ENCODE measurements around the gene IL1RAPL1.

IL1RAPL1 gene

DNA sequence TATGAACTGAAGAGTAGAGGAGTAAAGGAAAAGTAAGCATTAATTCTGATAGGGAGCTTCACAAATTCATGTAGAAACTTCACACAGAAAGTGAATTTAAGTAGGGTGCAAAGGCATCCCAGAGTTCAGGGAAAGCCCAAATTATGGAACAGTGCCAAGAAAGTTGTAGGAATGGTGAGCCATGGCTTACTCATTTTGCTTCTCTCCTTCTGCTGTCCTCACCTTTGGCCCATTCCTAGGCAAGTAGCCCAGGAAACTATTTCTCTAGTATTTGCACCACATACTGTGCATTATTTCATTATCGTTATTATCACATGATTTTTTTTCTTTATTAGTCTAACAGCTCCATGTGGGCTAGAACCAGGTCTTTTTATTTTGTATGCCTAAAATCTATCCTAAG lies 34.9 kb upstream of the IL1RAPL1 start:
- H3K27ac ChIP-seq (replicated peaks; ENCODE audit: low read length): no peak overlapping the region
- H3K4me1 ChIP-seq (ENCODE audit: control insufficient read depth in 2 of 2, insufficient read depth in 1 of 2, low read depth in 1 of 2, low read length in 2 of 2): no peaks in the 10 kb centered on the region
- no peak overlapping the region for H4K91ac ChIP-seq (ENCODE audit: low read depth, low read length, poor library complexity)
- no peaks in the 10 kb centered on the region for H3K36me3 ChIP-seq (replicated peaks in 1 of 2; ENCODE audit: control insufficient read depth in 2 of 2, insufficient read depth in 2 of 2, low read length in 2 of 2)
- no peak overlapping the region for H2BK5ac ChIP-seq (ENCODE audit: low read length)
- no peak overlapping the region for H3K4me2 ChIP-seq (ENCODE audit: insufficient read depth, low read length, poor library complexity, severe bottlenecking)
- H3K14ac ChIP-seq (ENCODE audit: low read length): no peak overlapping the region
- H3K18ac ChIP-seq (ENCODE audit: low read length): no peak overlapping the region
- H3K9me3 ChIP-seq (replicated peaks in 1 of 2; ENCODE audit: control insufficient read depth in 2 of 2, insufficient read depth in 1 of 2, low read depth in 1 of 2, low read length in 2 of 2): no peaks in the 10 kb centered on the region
- H3K4me3 ChIP-seq (ENCODE audit: low read length in 2 of 2): no peak overlapping the region
- H3K4ac ChIP-seq (ENCODE audit: low read length): no peak overlapping the region
- H4K8ac ChIP-seq (ENCODE audit: low read depth, low read length): no peak overlapping the region
- H2AK5ac ChIP-seq (ENCODE audit: low read depth, low read length): no peak overlapping the region
- no CpG with 5 or more reads among the region's 1 CpG for WGBS, 2 donors (ENCODE audit: extremely low coverage in 2 of 2, insufficient read length in 2 of 2, insufficient replicate concordance in 1 of 2)
- no peak overlapping the region for H3K9ac ChIP-seq (ENCODE audit: low read depth, low read length, poor library complexity)
- H2AFZ ChIP-seq (ENCODE audit: low read length): no peak overlapping the region
- no peak for DNase-seq (ENCODE audit: low spot score)
- H3K23ac ChIP-seq (ENCODE audit: low read depth, low read length, poor library complexity): no peak overlapping the region
- H2BK15ac ChIP-seq (ENCODE audit: low read length): no peak overlapping the region
- no peak overlapping the region for H2BK120ac ChIP-seq (ENCODE audit: low read depth, low read length)
- no peak overlapping the region for H2BK12ac ChIP-seq (ENCODE audit: low read length)
- H3K27me3 ChIP-seq (ENCODE audit: control insufficient read depth in 3 of 3, insufficient read depth in 3 of 3, low read depth in 1 of 3, low read length in 3 of 3): no peaks in the 10 kb centered on the region
- H3K79me1 ChIP-seq (ENCODE audit: low read depth, low read length): no peaks in the 10 kb centered on the region

DNA sequence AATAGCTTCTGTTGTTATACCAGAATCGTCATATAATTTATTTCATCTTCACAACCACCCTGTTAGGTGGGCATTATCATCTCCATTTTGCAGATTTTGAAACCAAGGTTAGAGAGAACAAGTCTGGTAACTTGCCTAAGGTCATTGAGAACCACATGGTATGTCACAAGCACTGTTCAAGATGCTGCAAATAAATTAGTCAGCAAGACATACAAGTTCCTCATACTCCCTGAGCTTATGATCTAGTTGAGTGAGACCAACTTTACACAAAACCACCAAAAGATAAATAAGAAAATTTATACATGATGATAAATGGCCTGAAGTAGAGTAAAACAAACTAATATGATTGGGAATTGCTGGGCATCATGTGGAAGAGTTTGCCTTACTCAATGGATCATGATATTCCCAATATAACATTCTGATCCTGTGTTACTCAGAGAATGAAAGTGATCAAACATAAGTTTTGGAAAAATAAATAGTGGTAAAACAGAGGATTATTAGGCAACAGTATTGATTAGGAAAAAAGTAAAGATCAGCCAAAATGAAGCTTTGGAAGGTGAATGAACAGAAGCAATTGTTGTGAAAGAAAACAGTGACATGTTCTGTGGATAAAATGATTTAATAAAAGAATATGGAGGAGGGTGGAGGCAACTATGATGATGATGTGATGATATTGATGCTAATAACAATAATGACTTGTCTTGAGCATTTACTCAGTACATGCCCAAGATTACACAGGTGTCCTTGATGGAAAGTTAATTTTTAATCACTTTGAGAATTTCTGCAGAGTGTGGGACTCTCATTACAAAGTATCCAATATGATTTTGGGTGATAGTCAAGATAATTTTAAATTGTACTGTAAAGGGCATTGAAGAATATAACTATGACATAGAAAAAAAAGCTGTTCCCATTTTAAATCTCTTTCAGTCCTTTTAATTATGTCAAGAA lies 34.1 kb upstream of the IL1RAPL1 start:
- Histone ChIP-seq H4K8ac (ENCODE audit: low read depth, low read length) (no peak overlapping the region), H3K9me3 (replicated peaks in 1 of 2; ENCODE audit: control insufficient read depth in 2 of 2, insufficient read depth in 1 of 2, low read depth in 1 of 2, low read length in 2 of 2) (no peaks in the 10 kb centered on the region), H3K27me3 (ENCODE audit: control insufficient read depth in 3 of 3, insufficient read depth in 3 of 3, low read depth in 1 of 3, low read length in 3 of 3) (no peaks in the 10 kb centered on the region), H3K23ac (ENCODE audit: low read depth, low read length, poor library complexity) (no peak overlapping the region), H3K18ac (ENCODE audit: low read length) (no peak overlapping the region), H3K14ac (ENCODE audit: low read length) (no peak overlapping the region), H3K27ac (replicated peaks; ENCODE audit: low read length) (no peak overlapping the region), H2AFZ (ENCODE audit: low read length) (no peak overlapping the region), H3K79me1 (ENCODE audit: low read depth, low read length) (no peaks in the 10 kb centered on the region), H3K36me3 (replicated peaks in 1 of 2; ENCODE audit: control insufficient read depth in 2 of 2, insufficient read depth in 2 of 2, low read length in 2 of 2) (no peaks in the 10 kb centered on the region), H4K91ac (ENCODE audit: low read depth, low read length, poor library complexity) (no peak overlapping the region), H3K4me1 (ENCODE audit: control insufficient read depth in 2 of 2, insufficient read depth in 1 of 2, low read depth in 1 of 2, low read length in 2 of 2) (no peaks in the 10 kb centered on the region), H2AK5ac (ENCODE audit: low read depth, low read length) (no peak overlapping the region), H2BK12ac (ENCODE audit: low read length) (no peak overlapping the region), H3K4me3 (ENCODE audit: low read length in 2 of 2) (no peak overlapping the region), H3K4me2 (ENCODE audit: insufficient read depth, low read length, poor library complexity, severe bottlenecking) (no peak overlapping the region), H2BK5ac (ENCODE audit: low read length) (no peak overlapping the region), H2BK120ac (ENCODE audit: low read depth, low read length) (no peak overlapping the region), H2BK15ac (ENCODE audit: low read length) (no peak overlapping the region), H3K4ac (ENCODE audit: low read length) (no peak overlapping the region), H3K9ac (ENCODE audit: low read depth, low read length, poor library complexity) (no peak overlapping the region)
- WGBS, 2 donors (ENCODE audit: extremely low coverage in 2 of 2, insufficient read length in 2 of 2, insufficient replicate concordance in 1 of 2): no CpG with 5 or more reads among the region's 1 CpG
- DNase-seq (ENCODE audit: low spot score): no peak

DNA sequence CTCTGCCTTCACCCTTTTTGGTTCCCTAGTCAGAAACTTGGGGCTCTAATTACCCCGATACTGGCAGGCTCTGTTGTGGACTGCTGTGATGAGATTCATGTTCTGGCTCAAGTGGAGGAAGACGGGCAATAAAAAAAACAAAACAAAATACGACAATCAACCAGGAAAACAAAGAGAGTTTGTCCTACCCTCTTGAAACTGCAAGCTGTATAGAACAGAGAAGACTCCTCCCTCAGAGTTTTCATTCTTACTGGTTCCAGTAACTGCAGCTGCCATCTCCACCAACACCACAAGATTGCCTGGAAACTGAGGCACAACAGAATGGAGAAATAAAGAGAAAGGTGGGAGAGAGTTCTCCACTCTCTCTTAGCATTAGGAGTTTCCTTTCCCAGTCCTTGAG lies 11.1 kb upstream of the IL1RAPL1 start:
- no peak for DNase-seq (ENCODE audit: low spot score)
- Histone ChIP-seq H2BK120ac (ENCODE audit: low read depth, low read length) (no peak overlapping the region), H4K8ac (ENCODE audit: low read depth, low read length) (no peak overlapping the region), H2AK5ac (ENCODE audit: low read depth, low read length) (no peak overlapping the region), H3K79me1 (ENCODE audit: low read depth, low read length) (no peaks in the 10 kb centered on the region), H3K4me1 (ENCODE audit: control insufficient read depth in 2 of 2, insufficient read depth in 1 of 2, low read depth in 1 of 2, low read length in 2 of 2) (no peaks in the 10 kb centered on the region), H4K91ac (ENCODE audit: low read depth, low read length, poor library complexity) (no peak overlapping the region), H3K27ac (replicated peaks; ENCODE audit: low read length) (no peak overlapping the region), H3K4me3 (ENCODE audit: low read length in 2 of 2) (no peak overlapping the region), H2BK12ac (ENCODE audit: low read length) (no peak overlapping the region), H3K4ac (ENCODE audit: low read length) (no peak overlapping the region), H2BK5ac (ENCODE audit: low read length) (no peak overlapping the region), H2BK15ac (ENCODE audit: low read length) (no peak overlapping the region), H3K36me3 (replicated peaks in 1 of 2; ENCODE audit: control insufficient read depth in 2 of 2, insufficient read depth in 2 of 2, low read length in 2 of 2) (no peaks in the 10 kb centered on the region), H3K27me3 (ENCODE audit: control insufficient read depth in 3 of 3, insufficient read depth in 3 of 3, low read depth in 1 of 3, low read length in 3 of 3) (no peaks in the 10 kb centered on the region), H3K9ac (ENCODE audit: low read depth, low read length, poor library complexity) (no peak overlapping the region), H3K18ac (ENCODE audit: low read length) (no peak overlapping the region), H2AFZ (ENCODE audit: low read length) (no peak overlapping the region), H3K9me3 (replicated peaks in 1 of 2; ENCODE audit: control insufficient read depth in 2 of 2, insufficient read depth in 1 of 2, low read depth in 1 of 2, low read length in 2 of 2) (no peaks in the 10 kb centered on the region), H3K14ac (ENCODE audit: low read length) (no peak overlapping the region), H3K4me2 (ENCODE audit: insufficient read depth, low read length, poor library complexity, severe bottlenecking) (no peak overlapping the region), H3K23ac (ENCODE audit: low read depth, low read length, poor library complexity) (no peak overlapping the region)
- no CpG with 5 or more reads among the region's 3 CpGs for WGBS, 2 donors (ENCODE audit: extremely low coverage in 2 of 2, insufficient read length in 2 of 2, insufficient replicate concordance in 1 of 2)

DNA sequence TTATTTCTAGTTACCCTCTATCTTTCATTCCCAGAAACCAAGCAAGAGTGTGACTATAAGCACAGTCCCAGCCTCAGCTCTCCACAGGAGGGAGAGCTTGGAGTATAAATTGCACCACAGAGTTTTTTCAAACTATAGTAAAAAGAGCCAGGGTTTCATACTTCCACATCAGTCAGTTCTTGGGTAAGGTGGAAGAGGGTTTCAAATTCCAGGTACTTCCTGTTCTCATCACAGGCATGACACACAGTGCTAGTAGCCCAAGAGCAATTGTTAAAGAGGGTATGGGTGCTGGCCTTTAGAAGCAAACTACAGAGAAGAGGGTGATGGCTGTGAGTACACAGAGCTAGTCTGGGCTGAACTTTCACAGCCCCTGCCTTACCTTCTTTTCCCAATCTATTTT lies 5.7 kb upstream of the IL1RAPL1 start:
- Histone ChIP-seq H3K23ac (ENCODE audit: low read depth, low read length, poor library complexity) (no peak overlapping the region), H3K4me1 (ENCODE audit: control insufficient read depth in 2 of 2, insufficient read depth in 1 of 2, low read depth in 1 of 2, low read length in 2 of 2) (peaks cover 0 to 4% of the 10 kb centered on the region in 2 donors), H2AFZ (ENCODE audit: low read length) (no peak overlapping the region), H2BK5ac (ENCODE audit: low read length) (no peak overlapping the region), H3K36me3 (replicated peaks in 1 of 2; ENCODE audit: control insufficient read depth in 2 of 2, insufficient read depth in 2 of 2, low read length in 2 of 2) (no peaks in the 10 kb centered on the region), H3K27ac (replicated peaks; ENCODE audit: low read length) (no peak overlapping the region), H2AK5ac (ENCODE audit: low read depth, low read length) (no peak overlapping the region), H2BK12ac (ENCODE audit: low read length) (no peak overlapping the region), H3K4me2 (ENCODE audit: insufficient read depth, low read length, poor library complexity, severe bottlenecking) (no peak overlapping the region), H3K27me3 (ENCODE audit: control insufficient read depth in 3 of 3, insufficient read depth in 3 of 3, low read depth in 1 of 3, low read length in 3 of 3) (peaks cover 0 to 9% (median 0%) of the 10 kb centered on the region in 3 experiments), H3K18ac (ENCODE audit: low read length) (no peak overlapping the region), H3K4ac (ENCODE audit: low read length) (no peak overlapping the region), H3K9me3 (replicated peaks in 1 of 2; ENCODE audit: control insufficient read depth in 2 of 2, insufficient read depth in 1 of 2, low read depth in 1 of 2, low read length in 2 of 2) (no peaks in the 10 kb centered on the region), H3K14ac (ENCODE audit: low read length) (no peak overlapping the region), H3K79me1 (ENCODE audit: low read depth, low read length) (no peaks in the 10 kb centered on the region), H2BK15ac (ENCODE audit: low read length) (no peak overlapping the region), H2BK120ac (ENCODE audit: low read depth, low read length) (no peak overlapping the region), H4K91ac (ENCODE audit: low read depth, low read length, poor library complexity) (no peak overlapping the region), H3K4me3 (ENCODE audit: low read length in 2 of 2) (no peak overlapping the region), H4K8ac (ENCODE audit: low read depth, low read length) (no peak overlapping the region), H3K9ac (ENCODE audit: low read depth, low read length, poor library complexity) (no peak overlapping the region)
- DNase-seq (ENCODE audit: low spot score): no peak

All from neuronal stem cell (in vitro differentiated cells).